ENCODE results near the gene GIPC3. TPM values are rescaled to one million over a fixed set of nuclear protein-coding genes. Genes with fewer than 3 reads are reported as not detected.

The GIPC3 gene
- total and polyA plus RNA-seq, 2 of the 8 experiments (the other 6 are each of a cell fraction or from before 2014, with no cell fraction given), result 1.0 to 1.2 TPM

DNA sequence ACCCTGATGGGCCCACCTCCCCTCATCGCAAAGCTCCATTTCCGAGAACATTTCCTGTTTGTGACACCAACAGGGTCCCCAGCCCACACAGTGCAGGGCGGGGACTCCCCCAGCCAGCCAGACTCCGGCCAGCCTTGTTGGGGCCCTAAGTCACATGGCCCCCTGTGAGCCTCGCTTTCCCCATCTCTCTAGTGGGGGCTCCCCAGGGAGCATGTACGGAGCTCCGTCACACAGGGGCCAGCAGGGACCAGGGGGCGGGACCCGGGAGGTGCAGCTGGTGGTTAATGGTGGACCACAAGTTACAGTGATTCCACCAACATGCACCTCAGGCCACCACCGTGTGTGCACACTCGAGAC, 19.7 kb downstream of the GIPC3 start:
- Histone ChIP-seq H3K36me3 (ENCODE audit: control insufficient read depth in 2 of 4, insufficient read depth in 4 of 4, low read length in 3 of 4) (no peaks in the 10 kb centered on the region), H2BK20ac (ENCODE audit: low read length) (no peak overlapping the region), H3K79me1 (ENCODE audit: low read depth, low read length) (no peaks in the 10 kb centered on the region), H3K9ac (replicated peaks in 1 of 4; ENCODE audit: extremely low read depth in 1 of 4, low read depth in 3 of 4, low read length in 3 of 4) (no peak overlapping the region), H3K4me3 (ENCODE audit: extremely low read depth in 1 of 4, insufficient read depth in 2 of 4, low read depth in 3 of 4, low read length in 4 of 4) (no peak overlapping the region), H3K27ac (ENCODE audit: low read depth, low read length) (no peak overlapping the region), H2BK5ac (ENCODE audit: low read depth, low read length) (no peak overlapping the region), H3K27me3 (replicated peaks in 1 of 4; ENCODE audit: control insufficient read depth in 3 of 4, extremely low read depth in 1 of 4, insufficient read depth in 3 of 4, low read length in 3 of 4) (peaks cover 0 to 16% (median 13%) of the 10 kb centered on the region in 4 experiments; a peak in 5 of 7 replicates), H2AK5ac (ENCODE audit: low read depth, low read length) (0 out of 2 replicates have a peak overlapping the region, but pooled peaks have one; percentile 86), H2BK15ac (ENCODE audit: low read length) (0 out of 2 replicates have a peak overlapping the region, but pooled peaks have one; percentile 99), H3K4ac (replicated peaks; ENCODE audit: insufficient read length, low read depth, low read length) (no peak overlapping the region), H3K14ac (ENCODE audit: insufficient read length) (no peak overlapping the region), H3K23me2 (ENCODE audit: low read depth, low read length) (peaks cover 18% of the 10 kb centered on the region; the same call in 1 of the 2 replicates), H4K8ac (ENCODE audit: extremely low read depth, insufficient read depth, low read length) (no peak overlapping the region), H2BK12ac (ENCODE audit: low read depth, low read length) (peak overlapping the region; percentile 29; the same call in 1 of the 2 replicates), H3K23ac (ENCODE audit: insufficient read length) (no peak overlapping the region), H3K18ac (ENCODE audit: extremely low read depth, low read length) (no peak overlapping the region), H2AFZ (ENCODE audit: low read length) (no peak overlapping the region), H3K4me1 (replicated peaks in 1 of 4; ENCODE audit: control insufficient read depth in 3 of 4, insufficient read depth in 4 of 4, low read length in 3 of 4) (peaks cover 3 to 14% (median 12%) of the 10 kb centered on the region in 4 experiments), H3K56ac (replicated peaks; ENCODE audit: insufficient read length, low read depth, low read length) (no peak overlapping the region), H2BK120ac (replicated peaks; ENCODE audit: low read depth, low read length) (no peak overlapping the region), H3K4me2 (ENCODE audit: insufficient read depth in 1 of 2, low read depth in 2 of 2, low read length in 2 of 2) (no peak overlapping the region; a peak in 1 of 4 replicates), H4K5ac (ENCODE audit: insufficient read length, low read depth, low read length) (no peak overlapping the region), H3K79me2 (ENCODE audit: control insufficient read depth in 1 of 2, insufficient read depth in 2 of 2, low read length in 2 of 2) (no peaks in the 10 kb centered on the region), H4K20me1 (replicated peaks in 1 of 2; ENCODE audit: control insufficient read depth in 1 of 2, insufficient read depth in 2 of 2, low read length in 2 of 2) (peaks cover 0 to 5% of the 10 kb centered on the region in 2 experiments), H4K91ac (replicated peaks; ENCODE audit: insufficient read length, low read length) (no peak overlapping the region), H3K9me3 (ENCODE audit: insufficient read depth in 2 of 2, low read depth in 1 of 2, low read length in 1 of 2) (no peaks in the 10 kb centered on the region)
- no peak for DNase-seq (ENCODE audit: low read depth in 1 of 2, low spot score in 2 of 2)
- CTCF ChIA-PET (ENCODE audit: partially characterized antibody), result interaction anchor here (0.7 to 1.3 kb wide), 4 partner anchors 12 to 1815 kb away, joined by 3 read pairs; partner anchors contain the start of gene GIPC3
- POLR2A ChIA-PET (ENCODE audit: partially characterized antibody), result interaction anchor here (0.7 to 0.8 kb wide), 2 partner anchors 31 to 166 kb away, joined by 3 to 4 read pairs; no protein-coding TSS in a partner anchor
- FAIRE-seq, result no peak
- 89% methylated on average over 11 of the region's 11 CpGs; no CpG with 5 or more reads in 1 of the 2 experiments for WGBS, 2 experiments (ENCODE audit: extremely low coverage in 1 of 2, insufficient coverage in 1 of 2, insufficient read length in 1 of 2, insufficient replicate concordance in 2 of 2, low coverage in 1 of 2, low lambda C conversion rate in 2 of 2, missing lambda C conversion rate in 1 of 2)
- TF ChIP-seq SRF (IDR thresholded peaks at IDR 0.05; ENCODE audit: low read depth, low read length), result no peak
- TF ChIP-seq SIX5 (IDR thresholded peaks at IDR 0.05; ENCODE audit: low read depth, low read length), result no peak
- TF ChIP-seq HDAC6 (IDR thresholded peaks at IDR 0.05; ENCODE audit: low read depth, low read length), result no peak
- TF ChIP-seq EZH2 (IDR thresholded peaks at IDR 0.05; ENCODE audit: low read depth, low read length, severe bottlenecking), result no peak
- TF ChIP-seq, protein P1, sequence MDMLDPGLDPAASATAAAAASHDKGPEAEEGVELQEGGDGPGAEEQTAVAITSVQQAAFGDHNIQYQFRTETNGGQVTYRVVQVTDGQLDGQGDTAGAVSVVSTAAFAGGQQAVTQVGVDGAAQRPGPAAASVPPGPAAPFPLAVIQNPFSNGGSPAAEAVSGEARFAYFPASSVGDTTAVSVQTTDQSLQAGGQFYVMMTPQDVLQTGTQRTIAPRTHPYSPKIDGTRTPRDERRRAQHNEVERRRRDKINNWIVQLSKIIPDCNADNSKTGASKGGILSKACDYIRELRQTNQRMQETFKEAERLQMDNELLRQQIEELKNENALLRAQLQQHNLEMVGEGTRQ (IDR thresholded peaks at IDR 0.05; ENCODE audit: low read length), result no peak
- no peak for TF ChIP-seq CBX5 (IDR thresholded peaks at IDR 0.05; ENCODE audit: low read depth, low read length)
- TF ChIP-seq CHD2 (IDR thresholded peaks at IDR 0.05; ENCODE audit: low read length), result no peak
- TF ChIP-seq RFX5 (IDR thresholded peaks at IDR 0.05; ENCODE audit: borderline replicate concordance, low read depth, low read length), result no peak
- no peak for TF ChIP-seq MAFK (IDR thresholded peaks at IDR 0.05; ENCODE audit: low read depth, low read length)
- TF ChIP-seq SIN3A (conservative IDR thresholded peaks at IDR 0.05 in 1 of 2, IDR thresholded peaks at IDR 0.05 in 1 of 2; ENCODE audit: low read depth in 1 of 2, low read length in 2 of 2), result no peak
- TF ChIP-seq YY1 (IDR thresholded peaks at IDR 0.05; ENCODE audit: low read depth, low read length), result no peak
- no peak for TF ChIP-seq EP300 (IDR thresholded peaks at IDR 0.05; ENCODE audit: borderline replicate concordance in 1 of 2, low read depth in 2 of 2, low read length in 2 of 2)
